SW480 (cell line): ENCODE measurements around the gene VWA3A.

Experiments
- DNase-seq: peaks from one replicate; pipeline ENCODE4 v3.0.0-alpha.2; 2016; ENCODE audit warnings: low spot score

The VWA3A gene

DNA sequence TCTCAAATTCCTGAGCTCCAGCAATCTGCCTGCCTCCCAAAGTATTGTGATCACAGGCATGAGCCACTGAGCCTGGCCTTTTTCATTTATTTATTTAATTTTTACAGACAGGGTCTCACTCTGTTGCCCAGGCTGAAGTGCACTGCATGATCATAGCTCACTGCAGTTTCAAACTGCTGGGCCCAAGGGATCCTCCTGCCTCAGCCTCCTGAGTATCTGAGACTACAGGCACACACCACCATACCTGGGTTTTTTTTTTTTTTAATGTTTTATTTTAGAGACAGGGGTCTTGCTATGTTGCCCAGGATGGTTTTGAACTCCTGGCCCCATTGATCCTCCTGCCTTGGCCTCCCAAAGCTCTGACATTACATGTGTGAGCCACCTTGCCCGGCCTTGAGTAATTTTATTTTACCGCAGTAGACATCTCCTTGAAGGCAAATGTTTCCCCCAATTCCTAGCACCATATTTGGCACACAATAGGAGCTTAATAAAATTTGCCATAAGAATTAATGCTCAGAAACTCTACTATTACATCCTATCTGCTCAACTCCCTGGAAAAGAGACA lies 111.8 kb downstream of the VWA3A start:
- DNase-seq, result no peak

DNA sequence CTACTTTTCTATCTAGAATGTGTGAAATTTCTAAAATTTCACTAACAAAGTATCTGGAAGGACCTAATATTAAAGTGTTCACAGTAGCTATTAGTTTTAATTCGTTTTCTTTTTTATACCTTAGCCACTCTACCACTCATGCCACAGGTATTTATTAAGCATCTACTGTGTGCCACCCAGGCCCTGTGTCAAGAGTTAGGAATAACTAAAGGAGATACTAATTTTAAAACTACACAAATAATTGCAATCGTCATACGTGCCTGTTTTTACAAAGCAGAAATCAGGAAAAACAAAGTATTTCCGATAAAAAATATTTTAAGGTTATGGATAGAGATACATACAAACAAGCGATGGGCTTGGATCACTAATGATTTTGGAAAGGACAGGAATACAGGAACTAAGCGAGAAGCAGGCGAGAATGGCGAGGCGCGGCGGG lies 113.3 kb downstream of the VWA3A start:
- DNase-seq, result no peak

DNA sequence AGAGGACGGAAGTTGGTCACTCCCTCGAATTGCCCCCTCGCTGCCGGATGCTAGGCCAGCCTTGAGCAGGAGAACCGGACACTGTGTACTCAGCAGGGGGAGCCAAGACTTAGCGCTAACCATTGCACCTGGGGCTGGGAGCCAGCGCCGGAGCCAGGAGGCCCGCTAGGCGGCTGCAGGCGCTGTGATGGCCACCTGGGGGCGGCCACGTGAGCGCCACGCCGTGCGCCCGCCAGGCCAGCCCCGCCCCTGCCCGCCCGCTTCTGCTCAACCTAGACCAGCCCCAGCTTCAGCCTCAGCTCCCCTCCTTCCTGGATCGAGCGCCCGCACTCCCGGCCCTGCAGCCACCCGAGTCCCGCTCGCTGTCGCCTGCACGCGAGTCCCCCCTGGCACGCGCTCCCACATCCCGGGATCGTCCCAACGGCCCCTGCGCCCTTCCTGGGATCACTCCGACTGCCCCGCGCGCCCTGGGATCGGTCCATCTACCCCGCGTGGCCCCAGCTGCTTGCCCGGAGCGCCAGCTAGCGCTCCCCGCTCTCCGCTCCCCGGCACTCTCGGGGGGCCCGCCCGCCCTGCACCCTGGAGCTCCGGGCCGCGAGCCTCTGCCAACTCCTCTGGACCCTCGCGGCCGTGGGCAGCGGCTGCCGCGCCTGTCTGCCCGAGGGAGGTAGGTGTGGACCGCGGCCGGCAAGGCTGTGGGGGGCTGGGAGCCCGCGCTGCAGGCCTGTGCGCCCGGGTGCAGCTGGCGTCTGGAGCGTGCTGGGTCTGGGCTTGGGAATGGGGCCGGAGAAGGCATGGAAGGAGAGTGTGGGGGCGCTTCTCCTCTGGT lies 113.9 kb downstream of the VWA3A start, which contains the start of gene EEF2K:
EEF2K (plus strand) TSS at position 266 of the 829 bp plus-strand sequence. CDS start 19,452 bp downstream, outside the sequence.
- peak; percentile 96 for DNase-seq
